B cell (primary cell): ENCODE data around the gene TMOD2. TPM values are rescaled to one million over a fixed set of nuclear protein-coding genes. Genes with fewer than 3 reads are reported as not detected.

Experiments
- ATAC-seq: fragments of 200-7000 bp; cut with Tn5 transposase; one replicate; pipeline ENCODE4 v1.10.0; 2021; ENCODE audit warnings: low read depth, mild to moderate bottlenecking, moderate number of reproducible peaks, moderate library complexity
- CTCF ChIA-PET: fragments of 350-600 bp; sonication (Branson Sonifier 250); formaldehyde crosslinking; loops from one replicate; lab custom pipeline; 2021; ENCODE audit warnings: antibody characterized with exemption, inconsistent platforms; lab: Charles Lee
- POLR2A ChIA-PET: fragments of 350-600 bp; sonication (Branson Sonifier 250); formaldehyde crosslinking; loops from one replicate; lab custom pipeline; 2021; ENCODE audit warnings: antibody characterized with exemption; lab: Charles Lee
- DNase-seq: peaks from one replicate; pipeline ENCODE4 v3.0.0; 2013
- H2AFZ ChIP-seq: 2 replicates; pipeline ENCODE4 v1.6.1; 2012; ENCODE audit warnings: mild to moderate bottlenecking, low read depth, low read length; ENCODE audit not compliant: insufficient read depth, poor library complexity, severe bottlenecking
- H3K27ac ChIP-seq, 2 donors: 1 replicate in 1 of 2; 2 replicates in 1 of 2; pipeline ENCODE4 v1.5.1; 2012 to 2013; ENCODE audit warnings: low read length in 2 of 2, mild to moderate bottlenecking in 2 of 2, moderate library complexity in 1 of 2
- H3K27me3 ChIP-seq, 4 experiments: fragments of 200-600 bp in 1 of 4; sonication (generic) in 1 of 4; replicated peaks in 1 of 4; 1 replicate in 2 of 4; 2 replicates in 2 of 4; pipeline versions ENCODE4 v1.6.1 to v1.7.0; 2013 to 2016; ENCODE audit warnings: low read length in 3 of 4, mild to moderate bottlenecking in 2 of 4, mixed read lengths in 1 of 4, moderate library complexity in 1 of 4; ENCODE audit not compliant: insufficient read depth in 4 of 4, control insufficient read depth in 3 of 4; ENCODE audit errors: control extremely low read depth in 1 of 4
- H3K36me3 ChIP-seq, 2 experiments: replicated peaks in 1 of 2; 1 replicate in 1 of 2; 2 replicates in 1 of 2; pipeline versions ENCODE4 v1.6.1 to v1.7.1; 2013; ENCODE audit warnings: low read length in 1 of 2; ENCODE audit not compliant: insufficient read depth in 2 of 2, control insufficient read depth in 1 of 2; ENCODE audit errors: control extremely low read depth in 1 of 2, extremely low read depth in 1 of 2
- H3K4me1 ChIP-seq, 2 donors: fragments of 200-600 bp in 1 of 2; sonication (generic) in 1 of 2; 1 replicate in 1 of 2; 2 replicates in 1 of 2; pipeline versions ENCODE4 v1.5.1 to v1.6.1; 2013 to 2017; ENCODE audit warnings: low read length in 2 of 2; ENCODE audit not compliant: control insufficient read depth in 2 of 2, insufficient read depth in 2 of 2
- H3K4me2 ChIP-seq: replicated peaks from 2 replicates; pipeline ENCODE3; 2012; ENCODE audit warnings: mild to moderate bottlenecking, low read depth, low read length; ENCODE audit not compliant: poor library complexity, severe bottlenecking
- H3K4me3 ChIP-seq, 5 experiments: fragments of 200-600 bp in 1 of 5; sonication (generic) in 1 of 5; 1 replicate in 3 of 5; 2 replicates in 2 of 5; pipeline versions ENCODE4 v1.5.1 to v1.7.0; 2011 to 2016; ENCODE audit warnings: low read length in 4 of 5, mild to moderate bottlenecking in 4 of 5, low read depth in 2 of 5, control low read depth in 1 of 5, moderate library complexity in 1 of 5; ENCODE audit not compliant: insufficient read depth in 1 of 5; ENCODE audit errors: control extremely low read depth in 1 of 5, extremely low read depth in 1 of 5
- H3K79me2 ChIP-seq: fragments of 200-600 bp; sonication (generic); one replicate; pipeline ENCODE4 v1.6.0; 2016; ENCODE audit warnings: low read length; ENCODE audit not compliant: control insufficient read depth, insufficient read depth
- H3K9ac ChIP-seq: fragments of 200-600 bp; sonication (generic); 2 replicates; pipeline ENCODE4 v1.6.1; 2017; ENCODE audit warnings: mild to moderate bottlenecking, low read length, moderate library complexity
- H3K9me3 ChIP-seq, 3 donors: one replicate each; pipeline versions ENCODE4 v1.6.1 to v1.7.1; 2013; ENCODE audit warnings: low read length in 2 of 3; ENCODE audit not compliant: control insufficient read depth in 2 of 3, insufficient read depth in 1 of 3; ENCODE audit errors: control extremely low read depth in 1 of 3
- H4K20me1 ChIP-seq: 2 replicates; pipeline ENCODE4 v1.6.0; 2012; ENCODE audit warnings: mild to moderate bottlenecking, low read length; ENCODE audit not compliant: insufficient read depth, control insufficient read depth, poor library complexity, severe bottlenecking
- H3K27ac Mint-ChIP-seq: one replicate; pipeline ENCODE4 v1.8.0; 2021; ENCODE audit warnings: mixed read lengths
- H3K27me3 Mint-ChIP-seq: one replicate; pipeline ENCODE4 v1.8.0; 2021; ENCODE audit warnings: mixed read lengths
- H3K4me1 Mint-ChIP-seq: one replicate; pipeline ENCODE4 v1.8.0; 2021; ENCODE audit warnings: mixed read lengths
- H3K4me3 Mint-ChIP-seq: one replicate; pipeline ENCODE4 v1.8.0; 2021; ENCODE audit warnings: mixed read lengths
- H3K9me3 Mint-ChIP-seq: one replicate; pipeline ENCODE4 v1.8.0; 2022; ENCODE audit warnings: mixed read lengths; ENCODE audit not compliant: insufficient read depth
- CTCF ChIP-seq: fragments of 200-600 bp; IDR thresholded peaks from one replicate; pipeline ENCODE4 v1.8.0; 2022; ENCODE audit warnings: antibody characterized with exemption, mild to moderate bottlenecking
- EZH2 ChIP-seq: IDR thresholded peaks from 2 replicates; pipeline ENCODE4 v1.6.1; 2012; ENCODE audit warnings: borderline replicate concordance, low read depth, mild to moderate bottlenecking, moderate library complexity, low read length; ENCODE audit not compliant: insufficient read depth, poor library complexity, severe bottlenecking
- WGBS: methylation state at CpG from one replicate; pipeline ENCODE4 v1.1.5; 2013; ENCODE audit warnings: missing lambda C conversion rate; ENCODE audit not compliant: insufficient coverage; 5-methylcytosine and 5-hydroxymethylcytosine counted together
- intact Hi-C: fragments of 100-400 bp; cut with micrococcal nuclease; formaldehyde crosslinking; loops from one replicate; pipeline ENCODE4 v1.10.0; 2022
- polyA plus RNA-seq: library from polyadenylated mRNA; depleted of rRNA; stranded (reverse); fragments of >200 nt; gene quantifications from 2 replicates; pipeline ENCODE4 v1.2.3, GENCODE V29; 2012
- total RNA-seq, 2 donors: library from RNA; stranded (reverse); fragments of 120-200 nt in 1 of 2; gene quantifications; 1 replicate in 1 of 2; 2 replicates in 1 of 2; pipeline versions ENCODE4 v1.2.3 to v1.2.4, GENCODE V29; 2013 to 2022

The TMOD2 gene
- total and polyA plus RNA-seq, 2 donors (not counting 1 experiment from before 2014, with no cell fraction given) = 5.7 to 25.9 TPM

GRCh38 chr15:51844747-51845426 is 93.5 kb downstream of the TMOD2 start:
- intact Hi-C loops = no loop called here
- DNase-seq = no peak
- TF ChIP-seq CTCF (no peak), EZH2 (no peak)
- no peak for ATAC-seq
- Mint-ChIP-seq H3K4me3 (no peak overlapping the region), H3K9me3 (no peaks in the 10 kb centered on the region), H3K4me1 (peaks cover 63% of the 10 kb centered on the region), H3K27ac (no peak overlapping the region), H3K27me3 (no peaks in the 10 kb centered on the region)
- no peak overlapping the region for H3K27ac ChIP-seq
- peaks cover 47% of the 10 kb centered on the region for H4K20me1 ChIP-seq
- no peaks in the 10 kb centered on the region for H3K9me3 ChIP-seq
- CTCF ChIA-PET = interaction anchor here (0.6 to 1.3 kb wide), 2 partner anchors 15 to 1761 kb away, joined by 3 to 4 read pairs; no protein-coding TSS in a partner anchor
- WGBS = 100% methylated on average over 2 of the region's 4 CpGs
- peaks cover 23 to 29% of the 10 kb centered on the region in 2 donors for H3K4me1 ChIP-seq
- no peaks in the 10 kb centered on the region for H3K27me3 ChIP-seq
- no peak overlapping the region for H3K4me3 ChIP-seq
- H3K9ac ChIP-seq = no peak overlapping the region
- POLR2A ChIA-PET = no interaction called here
- peaks cover 100% of the 10 kb centered on the region for H3K79me2 ChIP-seq
- no peak overlapping the region for H3K4me2 ChIP-seq
- H3K36me3 ChIP-seq = no peaks in the 10 kb centered on the region
- H2AFZ ChIP-seq = no peak overlapping the region

- Histone ChIP-seq H3K27ac (no peak overlapping the region), H3K79me2 (peaks cover 100% of the 10 kb centered on the region), H3K27me3 (no peaks in the 10 kb centered on the region), H3K36me3 (no peaks in the 10 kb centered on the region), H3K4me3 (no peak overlapping the region), H3K9ac (no peak overlapping the region), H4K20me1 (peaks cover 55% of the 10 kb centered on the region), H3K4me1 (peaks cover 23 to 29% of the 10 kb centered on the region in 2 donors), H3K4me2 (no peak overlapping the region), H3K9me3 (no peaks in the 10 kb centered on the region), H2AFZ (no peak overlapping the region)
- no peak for TF ChIP-seq EZH2
- no peak for TF ChIP-seq CTCF
- CTCF ChIA-PET = no interaction called here
- Mint-ChIP-seq H3K9me3 (no peaks in the 10 kb centered on the region), H3K4me3 (no peak overlapping the region), H3K27ac (no peak overlapping the region), H3K27me3 (no peaks in the 10 kb centered on the region), H3K4me1 (peaks cover 63% of the 10 kb centered on the region)
- ATAC-seq = no peak
- WGBS = 100% methylated on average over 2 of the region's 3 CpGs
- DNase-seq = no peak
- POLR2A ChIA-PET = no interaction called here
- intact Hi-C loops = no loop called here
These were observed 94.7 kb downstream of the TMOD2 start for GRCh38 chr15:51846066-51846462.
